Natural killer cell (primary cell): ENCODE results near the gene SNAP25. TPM values are rescaled to one million over a fixed set of nuclear protein-coding genes. Genes with fewer than 3 reads are reported as not detected.
A peak's percentile ranks its signal among the peaks of the same experiment; 100 is the strongest.

Experiments
- ATAC-seq, 3 donors: fragments of 150-1000 bp in 2 of 3; fragments of 200-7000 bp in 1 of 3; cut with Tn5 transposase; 1 replicate in 1 of 3; 2 replicates in 2 of 3; pipeline ENCODE4 v1.10.0; 2021; ENCODE audit warnings: mild to moderate bottlenecking in 2 of 3, moderate library complexity in 2 of 3
- DNase-seq, 2 donors: peaks; one replicate each; pipeline versions ENCODE4 v3.0.0 to v3.0.0-alpha.2; 2013 to 2021; ENCODE audit warnings: mixed read lengths in 1 of 2
- H3K27ac ChIP-seq: one replicate; pipeline ENCODE4 v1.5.1; 2013; ENCODE audit warnings: mild to moderate bottlenecking, low read length
- H3K27me3 ChIP-seq: one replicate; pipeline ENCODE4 v1.6.1; 2013; ENCODE audit warnings: low read length; ENCODE audit not compliant: control insufficient read depth, insufficient read depth
- H3K36me3 ChIP-seq: one replicate; pipeline ENCODE4 v1.6.1; 2013; ENCODE audit warnings: low read length; ENCODE audit not compliant: control insufficient read depth, insufficient read depth
- H3K4me1 ChIP-seq: one replicate; pipeline ENCODE4 v1.6.1; 2013; ENCODE audit warnings: low read length; ENCODE audit not compliant: control insufficient read depth, insufficient read depth
- H3K4me3 ChIP-seq: one replicate; pipeline ENCODE4 v1.5.1; 2013; ENCODE audit warnings: low read length
- H3K9me3 ChIP-seq: one replicate; pipeline ENCODE4 v1.6.1; 2013; ENCODE audit warnings: low read length; ENCODE audit not compliant: control insufficient read depth, insufficient read depth
- H3K27ac Mint-ChIP-seq, 2 donors: one replicate each; pipeline ENCODE4 v1.8.0; 2022; ENCODE audit warnings: mild to moderate bottlenecking in 2 of 2, mixed read lengths in 2 of 2, moderate library complexity in 1 of 2
- H3K27me3 Mint-ChIP-seq, 2 donors: one replicate each; pipeline ENCODE4 v1.8.0; 2022; ENCODE audit warnings: low read depth in 2 of 2, mixed read lengths in 2 of 2
- H3K36me3 Mint-ChIP-seq: one replicate; pipeline ENCODE4 v1.8.0; 2022; ENCODE audit warnings: mixed read lengths
- H3K4me1 Mint-ChIP-seq, 2 donors: one replicate each; pipeline ENCODE4 v1.8.0; 2022; ENCODE audit warnings: mixed read lengths in 2 of 2
- H3K4me3 Mint-ChIP-seq: one replicate; pipeline ENCODE4 v1.8.0; 2022; ENCODE audit warnings: mild to moderate bottlenecking, moderate library complexity, mixed read lengths
- H3K9me3 Mint-ChIP-seq, 2 donors: one replicate each; pipeline ENCODE4 v1.8.0; 2022; ENCODE audit warnings: mixed read lengths in 2 of 2
- WGBS: methylation state at CpG from one replicate; pipeline ENCODE4 v1.1.7; 2013; ENCODE audit warnings: missing lambda C conversion rate; ENCODE audit not compliant: insufficient coverage; 5-methylcytosine and 5-hydroxymethylcytosine counted together
- intact Hi-C: fragments of 100-400 bp; cut with micrococcal nuclease; formaldehyde crosslinking; loops from one replicate; pipeline ENCODE4 v1.14.2; 2022
- total RNA-seq, 4 donors: library from RNA; stranded (reverse); fragments of 120-200 nt in 1 of 4; gene quantifications; one replicate each; pipeline versions ENCODE4 v1.2.3 to v1.2.4, GENCODE V29; 2013 to 2022
- TF ChIP-seq, protein P1 (sequence below): fragments of 200-600 bp; IDR thresholded peaks from one replicate; pipeline ENCODE4 v1.8.0; 2022; ENCODE audit warnings: antibody characterized with exemption

SNAP25 gene
- total RNA-seq, 3 donors from 2014 or later (not counting 1 experiment from before 2014, with no cell fraction given) = not detected

- TF ChIP-seq, protein P1, sequence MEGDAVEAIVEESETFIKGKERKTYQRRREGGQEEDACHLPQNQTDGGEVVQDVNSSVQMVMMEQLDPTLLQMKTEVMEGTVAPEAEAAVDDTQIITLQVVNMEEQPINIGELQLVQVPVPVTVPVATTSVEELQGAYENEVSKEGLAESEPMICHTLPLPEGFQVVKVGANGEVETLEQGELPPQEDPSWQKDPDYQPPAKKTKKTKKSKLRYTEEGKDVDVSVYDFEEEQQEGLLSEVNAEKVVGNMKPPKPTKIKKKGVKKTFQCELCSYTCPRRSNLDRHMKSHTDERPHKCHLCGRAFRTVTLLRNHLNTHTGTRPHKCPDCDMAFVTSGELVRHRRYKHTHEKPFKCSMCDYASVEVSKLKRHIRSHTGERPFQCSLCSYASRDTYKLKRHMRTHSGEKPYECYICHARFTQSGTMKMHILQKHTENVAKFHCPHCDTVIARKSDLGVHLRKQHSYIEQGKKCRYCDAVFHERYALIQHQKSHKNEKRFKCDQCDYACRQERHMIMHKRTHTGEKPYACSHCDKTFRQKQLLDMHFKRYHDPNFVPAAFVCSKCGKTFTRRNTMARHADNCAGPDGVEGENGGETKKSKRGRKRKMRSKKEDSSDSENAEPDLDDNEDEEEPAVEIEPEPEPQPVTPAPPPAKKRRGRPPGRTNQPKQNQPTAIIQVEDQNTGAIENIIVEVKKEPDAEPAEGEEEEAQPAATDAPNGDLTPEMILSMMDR = no peak
- intact Hi-C loops = loop anchor here (5.0 kb wide), 1 partner anchor 46 kb away; no protein-coding TSS in a partner anchor
- no peaks in the 10 kb centered on the region for H3K27me3 Mint-ChIP-seq
- ATAC-seq (no peak), DNase-seq (no peak)
- H3K4me1 Mint-ChIP-seq = peaks cover 30 to 42% of the 10 kb centered on the region in 2 donors
- Histone ChIP-seq H3K4me3 (no peak overlapping the region), H3K4me1 (peaks cover 20% of the 10 kb centered on the region), H3K27me3 (no peaks in the 10 kb centered on the region), H3K9me3 (no peaks in the 10 kb centered on the region), H3K27ac (peak overlapping the region; percentile 22), H3K36me3 (no peaks in the 10 kb centered on the region)
- 28% methylated on average over 5 of the region's 6 CpGs for WGBS
- H3K4me3 Mint-ChIP-seq = no peak overlapping the region
- H3K36me3 Mint-ChIP-seq = no peaks in the 10 kb centered on the region
- peak overlapping the region; percentile 92 to 94 for H3K27ac Mint-ChIP-seq
- H3K9me3 Mint-ChIP-seq = peaks cover 2 to 3% of the 10 kb centered on the region in 2 donors
Measured at GRCh38 chr20:10352934-10353824, 134.5 kb downstream of the SNAP25 start.

DNA sequence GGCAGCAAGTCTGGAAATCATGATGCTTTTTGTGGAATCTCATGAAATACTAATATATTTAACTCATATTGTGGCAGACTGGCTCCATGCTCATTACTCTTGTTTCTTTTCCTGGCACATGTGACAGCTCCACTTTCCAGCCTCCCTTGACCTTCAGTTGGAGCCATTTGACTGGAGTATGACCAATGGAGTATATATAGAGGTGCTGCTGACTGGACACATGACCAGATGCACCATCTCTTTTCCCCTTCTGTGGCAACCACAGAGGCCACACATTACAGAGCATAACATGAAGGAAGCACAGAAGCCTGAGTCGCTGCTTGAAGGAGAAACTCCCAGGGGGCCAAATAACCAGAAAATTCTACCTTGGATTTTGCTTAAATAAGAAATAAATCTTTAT is 138.0 kb downstream of the SNAP25 start:
- intact Hi-C loops = loop anchor here (5.0 kb wide), 1 partner anchor 264 kb away; no protein-coding TSS in a partner anchor
- H3K4me1 Mint-ChIP-seq = peaks cover 8 to 19% of the 10 kb centered on the region in 2 donors
- Histone ChIP-seq H3K36me3 (no peaks in the 10 kb centered on the region), H3K4me3 (no peak overlapping the region), H3K27ac (no peak overlapping the region), H3K9me3 (no peaks in the 10 kb centered on the region), H3K4me1 (peaks cover 5% of the 10 kb centered on the region), H3K27me3 (no peaks in the 10 kb centered on the region)
- ATAC-seq (no peak), DNase-seq (no peak)
- 73% methylated on average over 1 of the region's 1 CpG for WGBS
- no peaks in the 10 kb centered on the region for H3K36me3 Mint-ChIP-seq
- TF ChIP-seq, protein P1 = no peak
- peaks cover 0 to 8% of the 10 kb centered on the region in 2 donors for H3K27me3 Mint-ChIP-seq
- H3K9me3 Mint-ChIP-seq = no peaks in the 10 kb centered on the region
- H3K27ac Mint-ChIP-seq = peak overlapping the region in 1 of 2 donors; percentile 29
- no peak overlapping the region for H3K4me3 Mint-ChIP-seq

Other genes starting within 250 kb of the SNAP25 start
- gene ANKEF1, start 183.8 kb upstream of the SNAP25 start, total RNA-seq = 1 to 10 TPM; 1.6 to 1.9 (median 1.8) TPM
- gene MKKS, start 215.4 kb downstream of the SNAP25 start, total RNA-seq = 1 to 10 TPM; 3.5 to 6.2 (median 3.6) TPM
- 1 to 10 TPM; 2.9 to 5.5 (median 5.2) TPM for gene SLX4IP, start 216.5 kb downstream of the SNAP25 start, total RNA-seq